ENCODE measurements around the gene SYT14.
"Not testable (repeated sequence)": the region's sequence is repeated elsewhere in the genome, so short reads cannot be mapped to it uniquely, and the experiment has no call there.

SYT14 gene

DNA sequence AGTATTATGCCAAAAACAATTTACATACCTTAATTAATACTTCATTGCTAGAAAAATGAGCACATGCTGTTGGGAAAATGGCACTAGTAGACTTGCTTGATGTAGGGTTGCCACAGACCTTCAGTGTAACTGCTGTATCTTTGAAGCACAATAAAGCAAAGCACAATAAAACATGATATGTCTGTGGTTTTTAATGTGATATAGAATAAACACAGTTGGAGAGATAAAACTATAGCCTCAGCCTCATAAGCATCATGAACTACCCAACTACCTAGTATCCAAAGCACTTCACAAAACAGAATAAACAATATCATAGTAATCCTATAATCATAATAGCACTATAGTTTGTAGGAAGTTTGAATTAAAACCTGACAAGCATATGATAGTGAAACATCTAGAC lies 143.5 kb downstream of the SYT14 start:
- Histone ChIP-seq H3K36me3 (ENCODE audit: insufficient read depth, low read length) (no peaks in the 10 kb centered on the region), H3K27me3 (ENCODE audit: control insufficient read depth, insufficient read depth, low read length) (no peaks in the 10 kb centered on the region), H3K4me3 (ENCODE audit: low read length) (no peak overlapping the region), H3K4me1 (ENCODE audit: control insufficient read depth, insufficient read depth, low read length) (no peaks in the 10 kb centered on the region), H3K9ac (ENCODE audit: low read depth, low read length) (no peak overlapping the region), H3K9me3 (replicated peaks; ENCODE audit: low read length) (no peaks in the 10 kb centered on the region), H3K4me2 (ENCODE audit: low read length) (no peak overlapping the region)

DNA sequence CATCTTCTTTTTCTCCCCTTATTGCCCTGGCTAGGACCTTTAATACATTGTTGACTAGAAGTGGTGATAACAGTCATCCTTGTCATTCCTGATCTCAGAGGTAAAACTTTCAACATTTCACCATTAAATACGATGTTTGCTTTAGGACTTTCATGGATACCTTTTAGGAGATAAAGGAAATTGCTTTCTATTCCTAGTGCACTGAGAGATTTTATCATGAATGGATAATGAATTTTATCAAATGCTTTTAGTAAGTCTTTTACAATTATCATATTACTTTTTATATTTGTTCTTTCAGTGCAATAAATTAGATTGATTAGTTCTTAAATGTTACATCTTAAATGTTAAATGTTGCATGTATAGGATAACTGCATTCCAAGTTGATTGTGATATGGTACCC lies 147.3 kb downstream of the SYT14 start:
- Histone ChIP-seq H3K9me3 (replicated peaks; ENCODE audit: low read length) (no peaks in the 10 kb centered on the region), H3K36me3 (ENCODE audit: insufficient read depth, low read length) (no peaks in the 10 kb centered on the region), H3K4me1 (ENCODE audit: control insufficient read depth, insufficient read depth, low read length) (no peaks in the 10 kb centered on the region), H3K27me3 (ENCODE audit: control insufficient read depth, insufficient read depth, low read length) (no peaks in the 10 kb centered on the region), H3K4me2 (ENCODE audit: low read length) (no peak overlapping the region), H3K4me3 (ENCODE audit: low read length) (no peak overlapping the region), H3K9ac (ENCODE audit: low read depth, low read length) (no peak overlapping the region)

DNA sequence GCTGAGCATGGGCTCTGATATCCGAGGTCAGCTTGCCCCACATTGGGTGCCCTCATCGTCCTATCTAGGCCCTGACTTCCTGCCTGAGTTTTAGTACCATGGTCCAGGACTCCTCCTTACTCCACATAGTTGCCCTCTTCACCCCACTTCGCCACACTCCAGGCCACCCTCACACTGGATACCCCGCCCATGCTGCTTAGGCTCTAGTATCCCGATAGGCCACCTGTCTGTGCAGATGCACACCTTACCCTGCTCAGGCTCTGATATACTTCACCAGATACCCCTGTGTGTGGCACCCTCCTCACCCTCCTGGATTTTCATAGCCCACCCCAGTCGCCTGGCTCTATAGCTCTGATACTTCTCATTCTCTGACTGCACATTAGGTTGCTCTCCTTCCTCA lies 149.0 kb downstream of the SYT14 start:
- no peak overlapping the region for H3K9ac ChIP-seq (ENCODE audit: low read depth, low read length)
- H3K4me2 ChIP-seq (ENCODE audit: low read length): no peak overlapping the region
- no peaks in the 10 kb centered on the region for H3K27me3 ChIP-seq (ENCODE audit: control insufficient read depth, insufficient read depth, low read length)
- no peak overlapping the region for H3K4me3 ChIP-seq (ENCODE audit: low read length)
- no peaks in the 10 kb centered on the region for H3K36me3 ChIP-seq (ENCODE audit: insufficient read depth, low read length)
- H3K9me3 ChIP-seq (replicated peaks; ENCODE audit: low read length): no peaks in the 10 kb centered on the region
- no peaks in the 10 kb centered on the region for H3K4me1 ChIP-seq (ENCODE audit: control insufficient read depth, insufficient read depth, low read length)

DNA sequence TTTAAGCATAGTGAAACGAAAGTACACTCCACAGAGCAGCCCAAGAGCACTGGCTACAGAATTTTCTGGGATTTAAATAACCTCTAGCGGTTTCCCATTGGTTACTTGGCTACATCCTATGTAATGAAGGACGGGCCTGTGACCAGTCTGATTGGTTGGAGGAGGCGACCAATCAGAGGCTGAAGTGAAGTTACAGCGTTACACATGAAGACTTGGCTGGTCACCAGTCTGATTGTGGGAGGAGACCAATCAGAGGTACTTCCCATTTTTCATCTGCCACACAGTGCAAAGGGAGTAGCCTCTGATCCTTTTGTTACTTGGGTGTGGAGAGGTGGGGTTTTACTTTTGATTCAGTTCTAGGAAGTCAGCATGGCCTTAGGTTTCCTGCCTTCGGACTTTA lies 151.8 kb downstream of the SYT14 start:
- Histone ChIP-seq H3K36me3 (ENCODE audit: insufficient read depth, low read length) (no peaks in the 10 kb centered on the region), H3K27me3 (ENCODE audit: control insufficient read depth, insufficient read depth, low read length) (no peaks in the 10 kb centered on the region), H3K4me1 (ENCODE audit: control insufficient read depth, insufficient read depth, low read length) (no peaks in the 10 kb centered on the region), H3K9me3 (replicated peaks; ENCODE audit: low read length) (no peaks in the 10 kb centered on the region), H3K4me2 (ENCODE audit: low read length) (no peak overlapping the region), H3K4me3 (ENCODE audit: low read length) (no peak overlapping the region), H3K9ac (ENCODE audit: low read depth, low read length) (no peak overlapping the region)

DNA sequence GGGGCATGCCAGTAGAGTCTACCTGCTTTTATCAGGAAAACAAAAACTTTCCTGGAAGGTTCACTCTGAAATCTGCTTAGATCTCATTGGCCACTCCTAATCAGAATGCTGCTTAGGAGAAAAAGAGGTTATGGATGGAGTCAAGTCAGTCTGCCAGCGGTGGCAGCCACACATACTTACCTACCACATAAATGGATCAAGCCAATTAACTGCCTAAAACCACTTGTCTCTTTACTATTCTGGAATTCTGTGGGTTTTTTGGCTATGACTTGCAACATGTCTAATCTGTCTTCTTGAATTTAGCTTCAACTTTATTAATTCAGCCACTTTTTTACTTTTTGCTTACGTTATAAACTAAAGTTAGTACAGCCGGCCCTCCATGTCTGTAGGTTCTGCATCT lies 154.3 kb downstream of the SYT14 start:
- Histone ChIP-seq H3K4me3 (ENCODE audit: low read length) (no peak overlapping the region), H3K36me3 (ENCODE audit: insufficient read depth, low read length) (no peaks in the 10 kb centered on the region), H3K9ac (ENCODE audit: low read depth, low read length) (no peak overlapping the region)

DNA sequence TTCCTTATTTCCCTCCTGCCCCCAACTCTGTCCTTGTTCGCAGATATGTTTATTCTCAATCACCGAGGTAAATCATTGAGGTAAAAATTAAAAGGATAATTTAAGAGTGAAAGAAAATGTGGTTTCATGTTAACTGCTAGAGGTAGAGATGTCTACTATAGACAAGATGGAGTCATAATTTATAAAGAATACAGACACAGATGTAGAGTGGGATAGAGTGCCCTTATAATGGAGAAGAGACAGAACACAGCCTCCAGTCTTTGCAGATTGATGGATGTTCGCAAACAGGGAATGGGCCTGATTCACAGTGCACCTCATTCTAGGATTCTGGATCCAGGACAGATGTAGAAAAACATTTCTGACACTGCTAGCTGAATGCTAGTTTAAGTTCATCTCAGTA lies 155.4 kb downstream of the SYT14 start:
- H3K4me3 ChIP-seq (ENCODE audit: low read length): no peak overlapping the region
- H3K27me3 ChIP-seq (ENCODE audit: control insufficient read depth, insufficient read depth, low read length): no peaks in the 10 kb centered on the region
- no peaks in the 10 kb centered on the region for H3K36me3 ChIP-seq (ENCODE audit: insufficient read depth, low read length)
- no peak overlapping the region for H3K4me2 ChIP-seq (ENCODE audit: low read length)
- H3K4me1 ChIP-seq (ENCODE audit: control insufficient read depth, insufficient read depth, low read length): no peaks in the 10 kb centered on the region
- H3K9ac ChIP-seq (ENCODE audit: low read depth, low read length): no peak overlapping the region
- H3K9me3 ChIP-seq (replicated peaks; ENCODE audit: low read length): no peaks in the 10 kb centered on the region

More for the DNA sequence above, 154.3 kb downstream of the SYT14 start:
- no peaks in the 10 kb centered on the region for H3K27me3 ChIP-seq (ENCODE audit: control insufficient read depth, insufficient read depth, low read length)
- H3K4me1 ChIP-seq (ENCODE audit: control insufficient read depth, insufficient read depth, low read length): no peaks in the 10 kb centered on the region
- H3K4me2 ChIP-seq (ENCODE audit: low read length): no peak overlapping the region
- H3K9me3 ChIP-seq (replicated peaks; ENCODE audit: low read length): no peaks in the 10 kb centered on the region

DNA sequence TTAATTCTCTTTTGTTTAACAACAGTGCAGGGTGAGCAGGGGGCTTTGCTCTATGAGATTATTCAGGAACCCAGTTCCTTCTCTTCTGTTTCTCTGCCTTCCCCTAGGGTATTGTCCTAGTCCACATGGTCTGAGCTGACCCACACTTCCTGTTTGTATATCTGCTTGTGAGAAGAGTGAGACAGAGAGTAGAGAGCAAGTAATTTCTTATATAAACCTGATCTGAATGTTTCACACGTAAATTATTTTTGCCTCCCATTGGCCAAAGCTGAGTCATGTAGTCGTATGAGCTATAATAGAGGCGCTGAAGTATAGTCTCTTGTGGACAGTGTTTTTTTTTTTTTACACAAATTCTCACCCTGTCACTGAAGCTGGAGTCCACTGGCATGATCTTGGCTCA lies 160.3 kb downstream of the SYT14 start:
- H3K36me3 ChIP-seq (ENCODE audit: insufficient read depth, low read length): no peaks in the 10 kb centered on the region
- no peak overlapping the region for H3K9ac ChIP-seq (ENCODE audit: low read depth, low read length)
- H3K9me3 ChIP-seq (replicated peaks; ENCODE audit: low read length): no peaks in the 10 kb centered on the region
- H3K27me3 ChIP-seq (ENCODE audit: control insufficient read depth, insufficient read depth, low read length): no peaks in the 10 kb centered on the region
- H3K4me1 ChIP-seq (ENCODE audit: control insufficient read depth, insufficient read depth, low read length): no peaks in the 10 kb centered on the region
- no peak overlapping the region for H3K4me3 ChIP-seq (ENCODE audit: low read length)
- H3K4me2 ChIP-seq (ENCODE audit: low read length): no peak overlapping the region

DNA sequence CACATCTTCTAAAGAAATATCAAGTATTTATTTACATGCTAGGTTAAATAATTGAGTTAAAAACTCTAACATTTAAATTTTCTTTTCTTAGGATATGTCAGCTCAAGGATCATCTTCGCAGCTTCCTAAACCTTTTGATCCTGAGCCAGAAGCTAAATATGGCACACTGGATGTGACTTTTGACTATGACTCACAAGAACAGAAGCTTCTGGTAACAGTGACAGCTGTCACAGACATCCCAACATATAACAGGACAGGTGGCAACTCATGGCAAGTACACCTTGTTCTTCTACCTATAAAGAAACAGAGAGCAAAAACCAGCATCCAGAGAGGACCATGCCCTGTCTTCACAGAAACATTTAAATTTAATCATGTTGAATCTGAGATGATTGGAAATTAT lies 161.9 kb downstream of the SYT14 start:
- H3K4me3 ChIP-seq (ENCODE audit: low read length): no peak overlapping the region
- H3K4me1 ChIP-seq (ENCODE audit: control insufficient read depth, insufficient read depth, low read length): no peaks in the 10 kb centered on the region
- no peaks in the 10 kb centered on the region for H3K27me3 ChIP-seq (ENCODE audit: control insufficient read depth, insufficient read depth, low read length)
- no peaks in the 10 kb centered on the region for H3K36me3 ChIP-seq (ENCODE audit: insufficient read depth, low read length)
- no peak overlapping the region for H3K4me2 ChIP-seq (ENCODE audit: low read length)
- no peak overlapping the region for H3K9ac ChIP-seq (ENCODE audit: low read depth, low read length)
- H3K9me3 ChIP-seq (replicated peaks; ENCODE audit: low read length): no peaks in the 10 kb centered on the region

DNA sequence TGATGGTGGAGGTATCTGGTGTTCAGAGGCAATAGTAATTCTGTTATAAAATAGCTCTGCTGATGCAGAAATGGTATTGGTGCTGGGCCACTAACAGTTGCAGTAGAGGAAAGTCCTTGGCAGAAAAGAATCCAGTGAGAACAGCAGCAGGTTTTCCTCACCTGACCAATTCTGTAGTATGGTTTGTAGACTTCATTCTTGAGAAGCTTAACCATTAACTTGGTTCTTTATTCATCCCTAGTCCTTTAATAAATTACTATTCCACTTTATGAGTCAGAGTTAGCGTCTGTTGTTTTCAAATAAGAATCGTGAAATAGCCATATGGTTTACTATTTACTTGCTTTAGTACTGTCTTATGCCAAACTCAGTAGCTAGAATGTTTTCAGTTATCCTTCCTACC lies 166.1 kb downstream of the SYT14 start:
- Histone ChIP-seq H3K4me1 (ENCODE audit: control insufficient read depth, insufficient read depth, low read length) (no peaks in the 10 kb centered on the region), H3K4me2 (ENCODE audit: low read length) (no peak overlapping the region), H3K9me3 (replicated peaks; ENCODE audit: low read length) (no peaks in the 10 kb centered on the region), H3K36me3 (ENCODE audit: insufficient read depth, low read length) (no peaks in the 10 kb centered on the region), H3K9ac (ENCODE audit: low read depth, low read length) (no peak overlapping the region), H3K27me3 (ENCODE audit: control insufficient read depth, insufficient read depth, low read length) (no peaks in the 10 kb centered on the region), H3K4me3 (ENCODE audit: low read length) (no peak overlapping the region)

DNA sequence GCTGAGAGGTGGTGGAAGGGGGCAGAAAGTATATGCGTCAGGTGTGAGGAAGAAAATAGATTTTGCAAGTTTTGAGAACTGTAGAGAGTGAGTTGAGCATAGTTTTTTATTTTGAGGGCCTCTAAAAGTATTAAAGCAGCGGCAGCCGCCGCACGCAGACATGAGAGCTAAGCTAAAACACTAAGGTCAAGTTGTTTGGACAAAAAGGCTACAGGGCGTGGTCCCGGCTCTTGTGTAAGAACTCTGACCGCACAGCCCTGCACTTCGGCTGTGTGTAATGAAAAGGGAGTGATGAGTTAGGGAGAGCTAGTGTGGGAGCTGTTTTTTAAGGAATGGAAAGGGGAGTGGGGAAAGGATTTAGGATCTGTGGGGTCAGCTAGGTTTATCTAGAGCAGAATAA lies 174.9 kb downstream of the SYT14 start:
- H3K36me3 ChIP-seq (ENCODE audit: insufficient read depth, low read length); H3K27me3 ChIP-seq (ENCODE audit: control insufficient read depth, insufficient read depth, low read length); H3K9ac ChIP-seq (ENCODE audit: low read depth, low read length); H3K4me3 ChIP-seq (ENCODE audit: low read length); H3K9me3 ChIP-seq (replicated peaks; ENCODE audit: low read length); H3K4me2 ChIP-seq (ENCODE audit: low read length); H3K4me1 ChIP-seq (ENCODE audit: control insufficient read depth, insufficient read depth, low read length): not testable (repeated sequence)

DNA sequence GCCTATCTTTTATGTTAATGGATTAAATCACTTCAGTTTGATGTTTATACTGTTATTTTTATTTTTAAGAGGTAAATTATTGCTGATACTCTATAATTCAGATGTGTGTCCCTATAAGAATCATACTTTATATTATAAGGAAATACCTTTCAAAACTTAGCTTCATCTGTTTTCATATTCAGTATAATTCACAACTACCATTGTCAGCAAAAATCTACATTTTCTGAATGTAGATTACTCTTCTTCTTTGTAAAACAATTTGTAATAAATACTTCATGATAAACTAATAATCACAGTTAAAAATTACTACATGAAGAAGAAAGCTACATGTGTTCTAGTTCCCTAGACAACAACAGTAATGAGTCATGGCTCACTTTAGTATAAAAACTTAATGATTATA lies 179.2 kb downstream of the SYT14 start:
- no peaks in the 10 kb centered on the region for H3K36me3 ChIP-seq (ENCODE audit: insufficient read depth, low read length)
- no peaks in the 10 kb centered on the region for H3K4me1 ChIP-seq (ENCODE audit: control insufficient read depth, insufficient read depth, low read length)
- no peaks in the 10 kb centered on the region for H3K27me3 ChIP-seq (ENCODE audit: control insufficient read depth, insufficient read depth, low read length)
- H3K4me2 ChIP-seq (ENCODE audit: low read length): no peak overlapping the region
- no peaks in the 10 kb centered on the region for H3K9me3 ChIP-seq (replicated peaks; ENCODE audit: low read length)
- H3K9ac ChIP-seq (ENCODE audit: low read depth, low read length): no peak overlapping the region
- no peak overlapping the region for H3K4me3 ChIP-seq (ENCODE audit: low read length)

DNA sequence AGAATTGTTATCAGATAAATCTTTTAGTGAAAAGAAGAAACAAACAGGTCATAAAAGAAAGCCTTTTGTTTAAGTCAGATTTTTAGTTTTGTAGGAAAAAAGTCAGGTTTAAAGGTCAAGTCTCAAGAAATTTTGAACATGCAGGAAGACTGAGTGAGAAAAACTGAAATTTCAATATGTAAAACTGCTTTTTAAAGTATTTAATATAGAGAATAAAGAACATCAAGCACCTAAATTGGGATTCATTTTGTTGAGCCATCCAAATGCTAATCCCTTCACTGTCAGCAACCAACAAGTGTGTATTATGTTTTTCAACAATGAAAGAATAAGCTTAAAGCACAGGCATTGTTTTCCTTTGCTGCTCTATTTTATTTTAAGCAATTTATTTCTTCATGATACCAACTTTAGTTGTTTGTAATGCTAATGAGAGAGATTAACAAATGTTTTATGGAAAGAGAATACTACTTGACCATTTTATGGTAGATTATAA lies 179.7 kb downstream of the SYT14 start:
- Histone ChIP-seq H3K4me1 (ENCODE audit: control insufficient read depth, insufficient read depth, low read length) (no peaks in the 10 kb centered on the region), H3K9me3 (replicated peaks; ENCODE audit: low read length) (no peaks in the 10 kb centered on the region), H3K27me3 (ENCODE audit: control insufficient read depth, insufficient read depth, low read length) (no peaks in the 10 kb centered on the region), H3K4me2 (ENCODE audit: low read length) (no peak overlapping the region), H3K36me3 (ENCODE audit: insufficient read depth, low read length) (no peaks in the 10 kb centered on the region), H3K9ac (ENCODE audit: low read depth, low read length) (no peak overlapping the region), H3K4me3 (ENCODE audit: low read length) (no peak overlapping the region)
